Tibial artery (tissue), 4 donors: ENCODE data around the gene IFITM5.
A peak's percentile ranks its signal among the peaks of the same experiment; 100 is the strongest.

Experiments
- DNase-seq, 2 donors: peaks; one replicate each; pipeline ENCODE4 v3.0.0-alpha.2; 2019
- H3K27ac ChIP-seq, 2 donors: fragments of 200-600 bp; sonication (generic) in 1 of 2; 1 replicate in 1 of 2; 2 replicates in 1 of 2; pipeline ENCODE4 v1.5.1; 2018 to 2019; ENCODE audit warnings: mild to moderate bottlenecking in 1 of 2
- H3K27me3 ChIP-seq, 2 donors: fragments of 200-600 bp; sonication (generic) in 1 of 2; one replicate each; pipeline versions ENCODE4 v1.5.1 to v1.6.0; 2016 to 2019
- H3K36me3 ChIP-seq, 3 donors: fragments of 200-600 bp; sonication (generic) in 2 of 3; one replicate each; pipeline ENCODE4 v1.5.1; 2016 to 2019; ENCODE audit warnings: mild to moderate bottlenecking in 2 of 3
- H3K4me1 ChIP-seq, 4 donors: fragments of 200-600 bp; sonication (generic) in 2 of 4; 1 replicate in 3 of 4; 2 replicates in 1 of 4; pipeline ENCODE4 v1.5.1; 2016 to 2019
- H3K4me3 ChIP-seq, 2 donors: fragments of 200-600 bp; sonication (generic) in 1 of 2; 1 replicate in 1 of 2; 2 replicates in 1 of 2; pipeline ENCODE4 v1.5.1; 2018 to 2019; ENCODE audit warnings: mild to moderate bottlenecking in 2 of 2
- H3K9me3 ChIP-seq, 3 donors: fragments of 200-600 bp; sonication (generic) in 1 of 3; one replicate each; pipeline ENCODE4 v1.5.1; 2016 to 2019
- intact Hi-C: fragments of 100-400 bp; cut with DNase I; formaldehyde crosslinking; loops from one replicate; pipeline ENCODE4 v1.15.0; 2023; ENCODE audit warnings: low total_unique reads
- TF ChIP-seq, protein P1 (sequence below), 2 experiments: fragments of 200-600 bp in 1 of 2; fragments of 450-650 bp in 1 of 2; IDR thresholded peaks; one replicate each; pipeline ENCODE4 v1.5.1; 2017 to 2019; ENCODE audit warnings: antibody characterized with exemption in 2 of 2, mild to moderate bottlenecking in 1 of 2, moderate library complexity in 1 of 2

IFITM5 gene

DNA sequence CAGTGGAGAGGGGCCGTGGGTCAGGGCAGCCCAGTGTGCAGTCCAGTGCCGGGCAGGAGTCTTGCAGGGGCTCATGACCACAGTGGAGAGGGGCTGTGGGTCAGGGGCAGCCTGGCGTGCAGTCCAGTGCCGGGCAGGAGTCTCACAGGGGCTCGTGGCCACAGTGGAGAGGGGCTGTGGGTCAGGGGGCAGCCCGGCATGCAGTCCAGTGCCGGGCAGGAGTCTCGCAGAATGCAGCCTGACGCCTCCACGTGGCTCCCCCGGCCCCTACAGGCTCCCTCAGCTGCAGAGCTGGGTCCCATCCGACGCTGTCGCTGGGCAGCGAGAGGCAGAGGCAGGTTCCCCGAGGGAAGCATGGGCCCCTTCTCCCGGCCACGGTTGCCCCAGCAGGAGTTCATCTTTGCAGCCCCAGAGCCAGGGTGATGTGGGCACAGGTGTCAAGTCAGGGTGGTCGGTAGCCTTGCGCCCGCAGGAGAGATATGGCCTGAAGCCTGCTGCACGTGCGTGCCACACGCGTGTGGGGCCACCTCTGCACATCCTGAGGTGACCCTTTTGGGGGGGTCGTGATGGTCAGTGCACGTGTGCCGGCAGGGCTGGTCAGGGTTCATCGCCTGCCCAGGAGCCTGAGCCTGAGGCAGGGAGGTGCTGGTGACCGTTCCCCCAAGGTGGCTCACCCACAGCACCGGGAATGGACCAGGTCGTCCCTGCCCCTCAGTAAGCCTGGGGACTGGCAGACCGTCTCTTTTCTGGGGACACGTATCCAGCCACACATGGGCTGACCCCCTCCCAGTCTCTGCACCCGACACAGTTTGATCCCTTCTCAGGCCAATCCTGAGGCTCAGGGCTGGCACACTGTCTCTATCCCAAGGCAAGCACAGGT lies 2.9 kb downstream of the IFITM5 start:
- intact Hi-C loops = no loop called here
- no peak overlapping the region for H3K27ac ChIP-seq
- peaks cover 0 to 9% (median 0%) of the 10 kb centered on the region in 4 donors for H3K4me1 ChIP-seq
- TF ChIP-seq, protein P1, sequence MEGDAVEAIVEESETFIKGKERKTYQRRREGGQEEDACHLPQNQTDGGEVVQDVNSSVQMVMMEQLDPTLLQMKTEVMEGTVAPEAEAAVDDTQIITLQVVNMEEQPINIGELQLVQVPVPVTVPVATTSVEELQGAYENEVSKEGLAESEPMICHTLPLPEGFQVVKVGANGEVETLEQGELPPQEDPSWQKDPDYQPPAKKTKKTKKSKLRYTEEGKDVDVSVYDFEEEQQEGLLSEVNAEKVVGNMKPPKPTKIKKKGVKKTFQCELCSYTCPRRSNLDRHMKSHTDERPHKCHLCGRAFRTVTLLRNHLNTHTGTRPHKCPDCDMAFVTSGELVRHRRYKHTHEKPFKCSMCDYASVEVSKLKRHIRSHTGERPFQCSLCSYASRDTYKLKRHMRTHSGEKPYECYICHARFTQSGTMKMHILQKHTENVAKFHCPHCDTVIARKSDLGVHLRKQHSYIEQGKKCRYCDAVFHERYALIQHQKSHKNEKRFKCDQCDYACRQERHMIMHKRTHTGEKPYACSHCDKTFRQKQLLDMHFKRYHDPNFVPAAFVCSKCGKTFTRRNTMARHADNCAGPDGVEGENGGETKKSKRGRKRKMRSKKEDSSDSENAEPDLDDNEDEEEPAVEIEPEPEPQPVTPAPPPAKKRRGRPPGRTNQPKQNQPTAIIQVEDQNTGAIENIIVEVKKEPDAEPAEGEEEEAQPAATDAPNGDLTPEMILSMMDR (IDR thresholded peaks at IDR 0.05) = no peak
- H3K36me3 ChIP-seq = peaks cover 0 to 33% (median 10%) of the 10 kb centered on the region in 3 donors
- H3K9me3 ChIP-seq = no peaks in the 10 kb centered on the region
- peaks cover 0 to 60% of the 10 kb centered on the region in 2 donors for H3K27me3 ChIP-seq
- DNase-seq = peak; percentile 18 to 60
- no peak overlapping the region for H3K4me3 ChIP-seq

DNA sequence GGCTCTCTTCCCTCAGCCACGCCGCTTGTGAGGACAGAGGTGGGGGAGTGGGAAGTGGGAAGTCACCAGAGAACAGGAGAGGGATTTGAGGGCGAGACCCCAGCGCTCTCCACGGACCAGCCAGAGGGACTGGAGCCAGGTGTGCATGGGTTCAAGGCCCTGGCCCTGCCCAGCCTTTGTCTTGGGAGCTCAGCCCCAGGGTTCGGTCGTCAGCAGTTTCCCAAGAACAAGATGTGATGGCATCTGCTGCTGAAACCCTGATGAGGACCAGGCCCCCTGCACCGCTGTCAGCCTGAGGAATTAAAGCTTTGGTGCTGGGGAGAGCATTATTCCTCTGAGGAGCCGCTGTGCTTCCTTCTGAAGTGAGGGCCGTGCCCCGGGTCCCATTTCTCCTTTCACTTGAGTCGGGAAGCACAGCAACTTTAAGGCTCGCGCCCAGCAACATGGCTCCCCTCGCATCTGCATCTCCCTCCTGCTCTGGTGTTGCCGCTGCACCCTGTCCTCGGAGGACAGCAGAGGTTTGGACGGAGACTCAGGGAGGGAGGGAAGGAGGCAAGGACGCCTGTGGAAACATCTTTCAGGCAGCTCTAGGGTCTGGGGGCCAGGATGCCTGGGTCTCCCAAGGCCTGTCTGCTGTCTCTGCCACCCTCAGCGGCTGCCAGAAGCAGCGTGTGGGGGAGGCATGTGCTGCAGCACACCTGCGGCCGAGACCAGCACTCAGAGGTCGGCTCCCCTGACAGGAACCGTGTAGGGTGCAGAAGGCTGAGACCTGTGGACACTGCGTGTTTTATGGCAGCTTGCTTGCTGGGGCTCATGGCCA lies 3.8 kb downstream of the IFITM5 start:
- TF ChIP-seq, protein P1 (IDR thresholded peaks at IDR 0.05) = no peak
- intact Hi-C loops = no loop called here
- DNase-seq = peak; percentile 14 to 49
- Histone ChIP-seq H3K9me3 (no peaks in the 10 kb centered on the region), H3K27me3 (peaks cover 0 to 58% of the 10 kb centered on the region in 2 donors), H3K27ac (no peak overlapping the region), H3K4me1 (peaks cover 0 to 9% (median 0%) of the 10 kb centered on the region in 4 donors), H3K36me3 (peaks cover 0 to 38% (median 10%) of the 10 kb centered on the region in 3 donors), H3K4me3 (no peak overlapping the region)

DNA sequence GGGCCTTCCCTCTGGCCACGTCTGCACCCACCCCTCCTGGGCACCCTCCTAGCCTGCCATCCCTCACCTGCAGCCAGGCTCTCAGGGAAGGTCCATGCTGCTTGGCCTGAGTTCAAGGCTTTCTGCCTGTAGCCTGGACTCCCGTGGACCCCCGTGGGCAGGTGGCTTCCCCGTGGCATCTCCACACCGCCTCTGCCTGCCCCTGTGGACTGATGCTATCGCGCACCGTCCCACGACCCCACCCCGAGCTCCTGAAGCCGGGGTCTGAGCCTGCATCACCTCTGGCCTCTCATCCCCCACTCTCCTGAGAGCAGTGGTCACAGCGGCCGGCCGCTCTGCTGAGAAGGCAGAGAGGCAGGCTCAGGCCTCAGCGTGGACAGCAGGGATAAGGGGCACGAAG lies 4.5 kb downstream of the IFITM5 start:
- H3K36me3 ChIP-seq = peaks cover 0 to 38% (median 10%) of the 10 kb centered on the region in 3 donors

DNA sequence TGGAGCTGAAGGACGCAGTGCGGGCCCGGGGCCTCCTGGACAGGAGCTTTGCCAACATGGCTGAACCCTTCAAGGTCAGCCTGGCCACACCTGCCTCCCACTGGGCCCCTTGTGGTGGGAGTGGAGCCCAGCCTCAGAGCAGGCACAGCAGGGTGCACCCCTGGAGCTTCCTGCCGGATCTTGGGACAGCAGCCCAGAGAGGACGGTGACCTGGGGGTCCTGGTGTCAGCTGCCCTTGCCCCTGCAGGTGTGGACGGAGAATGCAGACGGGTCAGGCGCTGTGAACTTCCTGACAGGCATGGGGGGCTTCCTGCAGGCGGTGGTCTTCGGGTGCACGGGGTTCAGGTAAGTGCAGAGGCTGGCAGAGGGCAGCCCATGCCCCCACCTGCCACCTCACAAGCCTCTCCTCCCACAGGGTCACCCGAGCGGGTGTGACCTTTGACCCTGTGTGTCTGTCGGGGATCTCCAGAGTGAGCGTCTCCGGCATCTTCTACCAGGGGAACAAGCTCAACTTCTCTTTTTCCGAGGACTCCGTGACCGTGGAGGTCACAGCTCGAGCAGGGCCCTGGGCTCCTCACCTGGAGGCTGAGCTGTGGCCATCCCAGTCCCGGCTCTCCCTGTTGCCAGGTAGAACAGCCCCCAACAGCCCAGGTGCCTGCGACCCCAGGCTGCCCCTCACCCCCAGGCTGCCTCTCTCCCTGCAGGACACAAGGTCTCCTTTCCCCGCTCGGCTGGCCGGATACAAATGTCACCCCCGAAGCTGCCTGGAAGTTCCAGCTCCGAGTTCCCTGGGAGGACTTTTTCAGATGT lies 5.3 kb downstream of the IFITM5 start:
- DNase-seq = peak; percentile 11 to 60
- no peak overlapping the region for H3K4me3 ChIP-seq
- peaks cover 0 to 20% (median 10%) of the 10 kb centered on the region in 4 donors for H3K4me1 ChIP-seq
- TF ChIP-seq, protein P1 (IDR thresholded peaks at IDR 0.05) = no peak
- no peak overlapping the region for H3K27ac ChIP-seq
- no peaks in the 10 kb centered on the region for H3K9me3 ChIP-seq
- intact Hi-C loops = no loop called here
- peaks cover 0 to 45% of the 10 kb centered on the region in 2 donors for H3K27me3 ChIP-seq
- H3K36me3 ChIP-seq = peaks cover 0 to 38% (median 10%) of the 10 kb centered on the region in 3 donors

More for the DNA sequence above, 4.5 kb downstream of the IFITM5 start:
- peak; percentile 17 to 66 for DNase-seq
- Histone ChIP-seq H3K27me3 (peaks cover 0 to 52% of the 10 kb centered on the region in 2 donors), H3K9me3 (no peaks in the 10 kb centered on the region), H3K27ac (no peak overlapping the region), H3K4me1 (peaks cover 0 to 13% (median 3%) of the 10 kb centered on the region in 4 donors), H3K4me3 (no peak overlapping the region)
- TF ChIP-seq, protein P1 (IDR thresholded peaks at IDR 0.05) = no peak
- intact Hi-C loops = no loop called here
